GM13977 (cell line): ENCODE measurements around the gene SYNRG.

Source experiments
- DNase-seq: peaks from one replicate; pipeline ENCODE4 v3.0.0; 2012; ENCODE audit warnings: low spot score
- CTCF ChIP-seq: IDR thresholded peaks from 2 replicates; pipeline ENCODE4 v1.5.1; 2012; ENCODE audit warnings: mild to moderate bottlenecking, control low read depth; ENCODE audit not compliant: insufficient read depth; ENCODE audit errors: extremely low read depth, missing control alignments
- in situ Hi-C: fragments of 300-500 bp; cut with MboI; formaldehyde crosslinking; loops from one replicate; pipeline ENCODE4 v1.12.0; 2022; ENCODE audit warnings: low sequenced_read_pairs, low pct_unique_long_range_greater_than_20kb, mixed read lengths, inconsistent platforms; ENCODE audit not compliant: unreplicated experiment

Gene SYNRG

GRCh38 chr17:37492167-37492566 lies 117.1 kb downstream of the SYNRG start:
- DNase-seq = no peak
- in situ Hi-C loops = no loop called here
- TF ChIP-seq CTCF = no peak

- no peak for TF ChIP-seq CTCF
- in situ Hi-C loops = no loop called here
- peak; percentile 39 for DNase-seq
These were observed 118.3 kb downstream of the SYNRG start for GRCh38 chr17:37490638-37491614.

DNA sequence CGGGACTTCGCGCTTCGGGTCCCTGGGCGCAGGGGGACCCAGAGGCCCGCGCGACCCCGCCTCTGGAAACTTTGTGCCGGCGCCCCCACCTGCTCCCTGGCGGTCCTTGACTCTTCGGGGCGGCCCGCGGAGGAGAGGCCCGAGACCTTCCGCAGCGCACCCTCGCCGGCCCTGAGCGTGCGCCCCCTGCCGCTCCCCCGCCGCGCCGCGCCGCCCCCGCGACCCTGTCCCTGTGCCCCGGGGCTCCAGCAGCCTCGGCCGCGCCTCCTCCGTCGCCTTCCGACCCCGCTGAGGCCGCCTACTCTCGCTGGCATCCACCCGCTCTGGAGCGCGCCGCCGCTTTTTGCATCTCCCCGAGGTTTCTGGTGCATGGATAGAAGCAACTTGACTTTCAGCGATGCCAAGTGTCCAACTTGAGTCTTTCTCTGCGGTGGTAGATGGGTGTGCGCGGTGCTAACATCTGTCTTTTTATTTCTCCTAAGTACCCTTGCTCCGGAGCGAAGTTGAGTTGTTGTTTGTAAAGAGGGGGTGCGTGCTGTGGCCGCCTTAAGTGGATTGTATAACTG lies 119.1 kb downstream of the SYNRG start:
- TF ChIP-seq CTCF = peak; percentile 66
- DNase-seq = peak; percentile 75
- in situ Hi-C loops = no loop called here

GRCh38 chr17:37489197-37490001 lies 119.8 kb downstream of the SYNRG start, which contains the start of gene DUSP14:
DUSP14 (plus strand) TSS chr17:37489891; CDS start chr17:37512273, 22,382 bp downstream.
- no peak for TF ChIP-seq CTCF
- in situ Hi-C loops = no loop called here
- peak; percentile 99 for DNase-seq

DNA sequence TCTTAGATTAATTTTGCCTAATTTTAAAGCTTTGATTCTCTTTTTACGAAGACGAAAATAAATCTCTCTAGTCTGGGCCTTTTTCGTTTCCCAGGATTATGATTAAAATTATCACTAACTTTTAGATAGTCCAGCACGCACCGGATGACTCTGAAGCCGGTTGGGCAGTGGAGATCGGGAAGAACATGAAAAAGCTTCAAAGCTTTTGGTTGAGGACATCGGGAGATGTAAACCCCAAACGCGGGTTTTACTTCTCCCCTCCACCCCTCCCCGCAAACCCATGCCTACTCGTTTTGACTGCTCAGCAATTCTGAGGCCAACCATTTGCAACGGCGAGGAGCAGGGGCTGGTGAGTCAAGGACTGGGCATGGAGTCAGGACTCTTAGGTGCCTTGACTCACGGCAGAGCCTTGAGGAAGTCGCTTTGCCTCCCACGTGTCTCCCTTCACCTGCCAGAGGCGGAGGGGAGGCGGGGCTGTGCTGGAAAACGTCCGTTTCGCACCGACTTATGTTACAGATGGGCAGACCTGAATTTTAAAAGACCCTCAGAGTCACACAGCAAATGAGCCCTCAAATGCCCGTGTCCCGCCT lies 120.5 kb downstream of the SYNRG start:
- in situ Hi-C loops = no loop called here
- peak; percentile 54 for DNase-seq
- TF ChIP-seq CTCF = no peak
